NOMO-1 (cell line): Measurements from ENCODE around the gene TFB1M.
A peak's percentile ranks its signal among the peaks of the same experiment; 100 is the strongest.
"Not testable (repeated sequence)": the region's sequence is repeated elsewhere in the genome, so short reads cannot be mapped to it uniquely, and the experiment has no call there.

ENCODE experiments used
- DNase-seq, 2 experiments: peaks; one replicate each; lab custom pipeline; 2025; ENCODE audit not compliant: unreplicated experiment in 2 of 2; lab: John Stamatoyannopoulos, UW

The TFB1M gene

DNA sequence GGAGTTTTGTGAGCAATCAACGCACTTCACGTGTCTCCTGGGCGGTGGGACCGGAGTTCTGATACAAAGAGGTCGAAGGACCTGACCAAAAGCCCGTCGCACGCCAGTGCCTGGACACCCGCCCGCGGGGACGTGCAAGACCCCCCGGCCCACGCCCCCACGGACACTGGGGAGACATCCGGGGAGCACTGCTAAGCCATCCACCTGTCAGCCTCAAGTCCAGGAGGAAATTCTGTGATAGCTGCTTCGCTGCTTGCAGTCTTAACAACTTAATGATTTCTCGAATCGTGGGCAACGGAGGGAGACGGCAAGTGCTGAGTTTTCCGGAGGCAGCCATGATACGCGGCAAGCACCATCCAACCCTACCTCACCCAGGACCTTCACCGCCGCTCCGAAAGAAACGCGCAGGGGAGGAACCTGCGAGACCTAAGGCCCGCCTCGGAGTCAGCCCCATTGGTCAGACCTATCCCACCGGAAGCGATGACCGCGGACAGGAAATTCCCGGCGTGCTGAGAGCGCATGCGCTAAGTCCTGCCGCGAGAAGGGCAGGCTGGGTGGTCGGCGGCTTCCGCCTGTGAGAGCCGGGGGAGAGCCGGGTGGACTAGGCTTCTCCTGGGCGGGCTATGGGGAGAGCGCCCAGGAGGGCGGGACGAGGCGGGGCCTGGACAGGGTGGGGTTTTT is at the start of gene TFB1M:
TFB1M (minus strand) TSS at position 393 of the 681 bp plus-strand sequence; CDS start at position 337, 56 bp downstream.
- DNase-seq = peak; percentile 96 to 98

GRCh38 chr6:155364021-155364420 is 49.7 kb upstream of the TFB1M start:
- not testable (repeated sequence) for DNase-seq

DNA sequence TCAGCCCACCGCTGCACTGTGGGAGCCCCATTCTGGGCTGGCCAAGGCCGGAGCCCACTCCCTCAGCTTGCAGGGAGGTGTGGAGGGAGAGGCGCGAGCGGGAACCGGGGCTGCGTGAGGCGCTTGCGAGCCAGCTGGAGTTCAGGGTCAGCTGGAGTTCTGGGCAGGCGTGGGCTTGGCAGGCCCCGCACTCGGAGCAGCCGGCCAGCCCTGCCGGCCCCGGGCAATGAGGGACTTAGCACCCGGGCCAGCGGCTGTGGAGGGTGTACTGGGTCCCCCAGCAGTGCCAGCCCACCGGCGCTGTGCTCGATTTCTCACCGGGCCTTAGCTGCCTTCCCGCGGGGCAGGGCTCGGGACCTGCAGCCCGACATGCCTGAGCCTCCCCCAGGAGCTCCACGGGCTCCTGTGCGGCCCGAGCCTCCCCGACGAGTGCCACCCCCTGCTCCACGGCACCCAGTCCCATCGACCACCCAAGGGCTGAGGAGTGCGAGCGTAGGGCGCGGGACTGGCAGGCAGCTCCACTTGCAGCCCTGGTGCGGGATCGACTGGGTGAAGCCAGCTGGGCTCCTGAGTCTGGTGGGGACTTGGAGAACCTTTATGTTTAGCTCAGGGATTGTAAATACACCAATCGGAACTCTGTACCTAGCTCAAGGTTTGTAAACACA is 48.8 kb upstream of the TFB1M start:
- DNase-seq = not testable (repeated sequence)

DNA sequence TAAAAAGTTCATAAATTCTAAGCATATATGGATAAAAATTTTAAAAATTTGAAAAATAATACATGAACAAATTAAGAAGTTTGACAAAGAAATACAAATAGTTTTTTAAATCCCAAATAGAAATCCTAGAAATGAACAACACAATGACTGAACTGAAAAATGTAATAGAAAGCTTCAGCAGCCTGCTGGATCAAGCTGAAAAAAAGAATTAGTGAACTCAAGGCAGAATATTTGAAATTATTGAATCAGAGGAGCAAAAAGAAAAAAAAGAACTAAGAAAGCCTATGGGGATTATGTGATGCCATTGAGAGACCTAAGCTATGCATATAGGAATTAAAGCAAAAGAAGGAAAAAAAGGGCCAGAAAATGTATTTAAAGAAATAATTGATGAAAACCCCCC is 39.9 kb upstream of the TFB1M start:
- no peak for DNase-seq

- no peak for DNase-seq
Observed at GRCh38 chr6:155352811-155353210, 38.5 kb upstream of the TFB1M start.

- DNase-seq = no peak
Observed at GRCh38 chr6:155352130-155352420, 37.8 kb upstream of the TFB1M start.

- DNase-seq = no peak
Observed at GRCh38 chr6:155351273-155352129, 37.2 kb upstream of the TFB1M start.

DNA sequence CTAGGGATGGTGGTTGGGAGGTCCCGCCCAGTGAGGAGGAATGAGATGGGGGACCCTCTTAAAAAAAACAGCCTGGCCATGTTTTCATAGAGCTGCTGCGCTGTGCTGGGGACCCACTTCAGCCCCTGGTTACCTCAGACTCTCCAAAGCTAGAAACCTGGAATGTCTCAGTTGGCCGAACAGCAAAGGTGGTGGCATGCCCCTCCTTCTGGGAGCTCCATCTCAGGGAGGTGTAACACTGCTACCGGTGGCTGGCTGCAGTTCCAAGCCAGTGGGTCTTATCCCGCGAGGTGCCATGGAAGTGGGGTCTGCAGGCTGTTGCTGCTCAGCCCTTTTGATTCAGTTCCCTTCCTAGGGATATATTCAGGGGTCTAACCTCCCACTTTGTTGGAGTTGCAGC is 35.7 kb upstream of the TFB1M start:
- no peak for DNase-seq

DNA sequence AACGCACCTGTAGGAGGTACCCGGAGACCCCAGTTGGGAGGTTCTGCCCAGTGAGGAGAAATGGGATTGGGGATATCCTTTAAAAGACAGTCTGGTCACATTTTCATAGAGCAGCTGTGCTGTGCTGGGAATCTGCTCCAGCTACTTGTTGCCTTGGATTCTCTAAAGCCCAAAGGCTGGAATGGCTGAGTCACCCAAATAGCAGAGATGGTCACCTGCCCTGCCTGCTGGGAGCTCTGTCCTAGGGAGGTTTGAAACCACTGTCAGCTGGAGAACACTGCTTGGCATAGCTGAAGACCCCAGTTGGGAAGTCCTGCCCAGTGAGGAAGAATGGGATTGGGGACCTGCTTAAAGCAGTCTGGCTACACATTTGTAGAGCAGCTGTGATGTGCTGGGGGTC is 34.8 kb upstream of the TFB1M start:
- no peak for DNase-seq

DNA sequence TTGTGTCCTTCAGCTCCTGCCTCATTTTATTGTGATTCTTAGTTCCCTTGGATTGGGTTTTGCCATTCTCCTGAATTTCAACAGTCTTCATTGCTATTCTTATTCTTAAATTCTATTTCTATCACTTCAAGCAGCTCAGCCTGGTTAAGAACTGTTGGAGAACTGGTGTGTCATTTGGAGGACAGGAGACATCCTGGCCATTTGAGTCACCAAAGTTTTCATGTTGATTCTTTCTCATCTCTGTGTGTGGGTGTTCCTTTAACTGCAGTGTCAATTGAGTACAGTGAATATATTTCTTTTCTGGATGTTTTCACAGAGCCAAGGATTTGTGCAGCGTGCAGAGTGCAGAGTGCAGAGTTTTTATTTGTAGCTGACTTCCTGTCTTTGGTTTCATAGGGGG is 33.5 kb upstream of the TFB1M start:
- DNase-seq = no peak

- no peak for DNase-seq
Observed at GRCh38 chr6:155346957-155347356, 32.7 kb upstream of the TFB1M start.

DNA sequence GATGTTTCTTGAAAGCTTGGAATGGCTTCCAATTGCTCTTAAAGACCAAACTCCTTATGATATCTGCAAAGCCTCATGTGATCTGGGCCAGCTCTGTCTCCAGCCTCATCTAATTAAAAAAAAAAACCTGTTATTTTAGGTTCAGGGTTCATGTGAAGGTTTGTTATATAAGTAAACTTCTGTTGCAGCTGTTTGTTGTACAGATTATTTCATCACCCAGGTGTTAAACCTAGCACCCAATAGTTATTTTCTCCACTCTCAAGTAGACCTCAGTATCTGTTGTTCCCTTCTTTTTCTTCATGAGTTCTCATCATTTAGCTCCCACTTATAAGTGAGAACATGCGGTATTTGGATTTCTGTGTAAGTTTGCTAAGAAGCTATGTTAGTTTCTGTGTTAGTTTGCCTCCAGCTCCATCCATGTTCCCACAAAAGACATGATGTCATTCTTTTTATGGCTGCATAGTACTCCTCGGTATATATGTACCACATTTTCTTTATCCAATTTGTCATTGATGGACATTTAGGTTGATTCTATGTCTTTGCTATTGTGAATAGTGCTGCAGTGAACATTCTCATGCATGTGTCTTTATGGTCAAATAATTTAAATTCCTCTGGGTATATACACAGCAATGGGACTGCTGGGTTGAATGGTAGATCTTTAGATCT is 30.2 kb upstream of the TFB1M start:
- no peak for DNase-seq

DNA sequence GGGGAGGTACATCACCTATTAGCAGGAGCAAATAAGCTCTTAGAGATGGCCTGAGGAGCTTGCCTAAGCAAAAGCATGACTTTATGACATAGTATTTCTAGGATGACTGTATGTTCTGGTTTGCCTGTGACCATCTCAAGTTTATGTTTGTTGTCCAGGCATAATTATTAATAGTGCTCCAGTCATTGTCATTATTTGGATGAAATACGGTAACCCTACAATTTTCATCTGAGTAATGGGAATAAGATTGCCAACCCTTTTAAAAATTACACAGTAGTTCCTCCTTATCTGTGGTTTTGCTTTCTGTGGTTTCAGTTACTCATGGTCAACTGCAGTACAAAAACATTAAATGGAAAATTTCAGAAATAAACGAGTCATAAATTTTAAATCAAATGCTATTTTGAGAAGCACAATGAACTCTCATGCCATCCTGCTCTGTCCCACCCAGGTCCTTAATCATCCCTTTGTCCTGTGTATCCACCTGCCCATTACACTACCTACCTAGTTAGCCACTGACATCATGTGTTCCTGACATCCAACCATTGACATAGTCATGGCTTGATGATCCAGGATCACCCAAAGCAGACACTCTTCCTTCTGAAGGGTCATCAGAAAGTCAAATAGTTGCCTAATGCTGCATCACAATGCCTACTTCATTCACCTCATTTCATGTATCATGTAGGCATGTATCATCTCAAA is 27.0 kb upstream of the TFB1M start:
- DNase-seq = peak; percentile 19 to 64

GRCh38 chr6:155340464-155341129 is 26.3 kb upstream of the TFB1M start:
- DNase-seq = peak in 1 of 2 experiments; percentile 8

- not testable (repeated sequence) for DNase-seq
Observed at GRCh38 chr6:155339929-155340328, 25.6 kb upstream of the TFB1M start.

GRCh38 chr6:155338237-155338636 is 24.0 kb upstream of the TFB1M start:
- not testable (repeated sequence) for DNase-seq

DNA sequence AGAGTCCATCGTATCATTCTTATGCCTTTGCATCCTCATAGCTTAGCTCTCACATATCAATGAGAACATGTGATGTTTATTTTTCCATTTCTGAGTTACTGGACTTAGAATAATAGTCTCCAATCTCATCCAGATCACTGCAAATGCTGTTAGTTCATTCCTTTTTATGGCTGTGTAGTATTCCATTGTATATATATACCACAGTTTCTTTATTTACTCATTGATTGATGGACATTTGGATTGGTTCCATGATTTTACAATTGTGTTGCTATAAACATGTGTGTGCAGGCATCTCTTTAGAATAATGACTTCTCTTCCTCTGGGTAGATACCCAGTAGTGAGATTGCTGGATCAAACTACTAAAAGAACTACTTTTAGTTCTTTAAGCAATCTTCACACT is 21.0 kb upstream of the TFB1M start:
- DNase-seq = no peak

GRCh38 chr6:155334073-155334472 is 19.8 kb upstream of the TFB1M start:
- DNase-seq = not testable (repeated sequence)

- DNase-seq = no peak
Observed at GRCh38 chr6:155333414-155333813, 19.1 kb upstream of the TFB1M start.

- DNase-seq = no peak
Observed at GRCh38 chr6:155330922-155331321, 16.6 kb upstream of the TFB1M start.
